Measurements from ENCODE around the gene COPS3.

The COPS3 gene

DNA sequence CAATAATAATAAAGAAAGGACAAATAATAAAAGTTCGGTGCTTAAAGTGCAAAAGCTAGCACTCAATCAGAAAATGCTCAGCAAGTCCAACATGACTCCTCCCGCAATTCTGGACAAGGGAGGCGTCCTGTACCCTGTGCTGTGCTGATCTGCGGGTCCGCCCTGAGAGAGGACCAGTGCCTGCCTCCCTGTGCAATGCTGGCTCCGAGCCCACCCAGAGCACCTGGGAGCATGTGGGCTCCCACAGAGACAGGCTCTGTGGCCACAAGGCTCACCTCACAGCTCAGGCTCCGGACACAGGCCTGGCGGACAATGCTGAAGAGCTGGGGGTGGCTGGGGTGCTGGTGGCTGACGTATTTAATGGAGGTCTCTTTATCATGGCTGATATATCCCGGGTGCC, 55.1 kb downstream of the COPS3 start:
- H3K4me3 ChIP-seq (ENCODE audit: low read depth, low read length): no peak overlapping the region
- no peak for DNase-seq (ENCODE audit: low read depth)
- TF ChIP-seq, protein P1, sequence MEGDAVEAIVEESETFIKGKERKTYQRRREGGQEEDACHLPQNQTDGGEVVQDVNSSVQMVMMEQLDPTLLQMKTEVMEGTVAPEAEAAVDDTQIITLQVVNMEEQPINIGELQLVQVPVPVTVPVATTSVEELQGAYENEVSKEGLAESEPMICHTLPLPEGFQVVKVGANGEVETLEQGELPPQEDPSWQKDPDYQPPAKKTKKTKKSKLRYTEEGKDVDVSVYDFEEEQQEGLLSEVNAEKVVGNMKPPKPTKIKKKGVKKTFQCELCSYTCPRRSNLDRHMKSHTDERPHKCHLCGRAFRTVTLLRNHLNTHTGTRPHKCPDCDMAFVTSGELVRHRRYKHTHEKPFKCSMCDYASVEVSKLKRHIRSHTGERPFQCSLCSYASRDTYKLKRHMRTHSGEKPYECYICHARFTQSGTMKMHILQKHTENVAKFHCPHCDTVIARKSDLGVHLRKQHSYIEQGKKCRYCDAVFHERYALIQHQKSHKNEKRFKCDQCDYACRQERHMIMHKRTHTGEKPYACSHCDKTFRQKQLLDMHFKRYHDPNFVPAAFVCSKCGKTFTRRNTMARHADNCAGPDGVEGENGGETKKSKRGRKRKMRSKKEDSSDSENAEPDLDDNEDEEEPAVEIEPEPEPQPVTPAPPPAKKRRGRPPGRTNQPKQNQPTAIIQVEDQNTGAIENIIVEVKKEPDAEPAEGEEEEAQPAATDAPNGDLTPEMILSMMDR (conservative IDR thresholded peaks at IDR 0.05; ENCODE audit: low read depth, low read length): no peak

GRCh38 chr17:17224137-17224536, 56.9 kb downstream of the COPS3 start:
- H3K4me3 ChIP-seq (ENCODE audit: low read depth, low read length): no peak overlapping the region
- no peak for DNase-seq (ENCODE audit: low read depth)
- TF ChIP-seq, protein P1 (conservative IDR thresholded peaks at IDR 0.05; ENCODE audit: low read depth, low read length): no peak

GRCh38 chr17:17223736-17224135, 57.3 kb downstream of the COPS3 start:
- H3K4me3 ChIP-seq (ENCODE audit: low read depth, low read length): no peak overlapping the region
- TF ChIP-seq, protein P1 (conservative IDR thresholded peaks at IDR 0.05; ENCODE audit: low read depth, low read length): no peak
- DNase-seq (ENCODE audit: low read depth): no peak

DNA sequence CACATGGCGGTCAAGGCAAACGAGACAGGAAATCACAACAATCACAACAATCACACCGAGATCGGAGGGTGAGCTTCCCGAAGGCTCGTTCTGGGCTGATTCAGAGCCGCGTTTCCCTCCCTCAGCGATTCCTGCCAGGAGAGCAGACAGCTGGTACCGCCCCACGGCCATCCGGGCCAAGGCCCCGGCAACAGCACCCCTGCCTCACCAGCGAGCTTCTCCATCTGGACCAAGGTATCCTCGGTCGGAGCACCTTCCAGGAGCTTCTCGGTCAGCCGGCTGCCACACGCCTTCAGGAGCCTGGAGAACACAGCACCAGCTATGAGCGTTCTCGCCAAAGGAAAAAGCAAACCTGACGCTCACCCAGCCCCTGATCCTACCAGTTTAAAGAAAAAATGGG, 59.7 kb downstream of the COPS3 start:
- no peak overlapping the region for H3K4me3 ChIP-seq (ENCODE audit: low read depth, low read length)
- DNase-seq (ENCODE audit: low read depth): no peak
- TF ChIP-seq, protein P1 (conservative IDR thresholded peaks at IDR 0.05; ENCODE audit: low read depth, low read length): no peak

- DNase-seq (ENCODE audit: low read depth): no peak
- TF ChIP-seq, protein P1 (conservative IDR thresholded peaks at IDR 0.05; ENCODE audit: low read depth, low read length): no peak
- H3K4me3 ChIP-seq (ENCODE audit: low read depth, low read length): no peak overlapping the region
Measured at GRCh38 chr17:17220529-17220928, 60.5 kb downstream of the COPS3 start.

GRCh38 chr17:17217995-17218394, 63.1 kb downstream of the COPS3 start:
- TF ChIP-seq, protein P1 (conservative IDR thresholded peaks at IDR 0.05; ENCODE audit: low read depth, low read length): no peak
- H3K4me3 ChIP-seq (ENCODE audit: low read depth, low read length): no peak overlapping the region
- DNase-seq (ENCODE audit: low read depth): no peak

GRCh38 chr17:17216776-17217175, 64.3 kb downstream of the COPS3 start:
- no peak for DNase-seq (ENCODE audit: low read depth)
- H3K4me3 ChIP-seq (ENCODE audit: low read depth, low read length): no peak overlapping the region
- TF ChIP-seq, protein P1 (conservative IDR thresholded peaks at IDR 0.05; ENCODE audit: low read depth, low read length): no peak
